HEK293T (cell line): ENCODE results near the gene LTK.

Experiments used
- CTCF ChIA-PET: fragments of 350-600 bp; formaldehyde crosslinking; extraction: SDS; loops from one replicate; lab custom pipeline; 2021; ENCODE audit warnings: antibody characterized with exemption, inconsistent platforms; lab: Yijun Ruan, JAX
- POLR2A ChIA-PET: fragments of 350-600 bp; formaldehyde crosslinking; extraction: SDS; loops from one replicate; lab custom pipeline; 2020; ENCODE audit warnings: antibody characterized with exemption, inconsistent platforms; lab: Yijun Ruan, JAX
- DNase-seq: peaks from one replicate; pipeline ENCODE4 v3.0.0; 2012; ENCODE audit warnings: mixed read lengths; ENCODE audit errors: extremely low spot score
- ARNT ChIP-seq: fragments of 450-650 bp; IDR thresholded peaks from 2 replicates; pipeline ENCODE4 v1.6.1; 2017; ENCODE audit warnings: mild to moderate bottlenecking
- BHLHE40 ChIP-seq: fragments of 450-650 bp; IDR thresholded peaks from 2 replicates; pipeline ENCODE4 v1.6.1; 2016; ENCODE audit warnings: mild to moderate bottlenecking, moderate library complexity, borderline replicate concordance
- CTBP1 ChIP-seq: fragments of 450-650 bp; IDR thresholded peaks from 2 replicates; pipeline ENCODE4 v1.6.1; 2016; ENCODE audit warnings: borderline replicate concordance
- ELF4 ChIP-seq: fragments of 450-650 bp; IDR thresholded peaks from 2 replicates; pipeline ENCODE4 v1.6.1; 2017; ENCODE audit warnings: antibody characterized with exemption
- FOXA1 ChIP-seq: fragments of 450-650 bp; IDR thresholded peaks from 2 replicates; pipeline ENCODE4 v1.6.1; 2016; ENCODE audit warnings: mild to moderate bottlenecking
- FOXK2 ChIP-seq: fragments of 450-650 bp; IDR thresholded peaks from 2 replicates; pipeline ENCODE4 v1.6.1; 2016; ENCODE audit warnings: mild to moderate bottlenecking
- FOXM1 ChIP-seq: fragments of 450-650 bp; IDR thresholded peaks from 2 replicates; pipeline ENCODE4 v1.6.1; 2017; ENCODE audit warnings: mild to moderate bottlenecking, borderline replicate concordance
- HDGF ChIP-seq: fragments of 450-650 bp; IDR thresholded peaks from 2 replicates; pipeline ENCODE4 v1.6.1; 2017; ENCODE audit warnings: antibody characterized with exemption, borderline replicate concordance
- L3MBTL2 ChIP-seq: fragments of 450-650 bp; conservative IDR thresholded peaks from 2 replicates; pipeline ENCODE4 v1.6.1; 2016; ENCODE audit warnings: mild to moderate bottlenecking
- LEF1 ChIP-seq: fragments of 450-650 bp; IDR thresholded peaks from 2 replicates; pipeline ENCODE4 v1.6.1; 2017; ENCODE audit warnings: mild to moderate bottlenecking, borderline replicate concordance
- NFRKB ChIP-seq: fragments of 450-650 bp; IDR thresholded peaks from 2 replicates; pipeline ENCODE4 v1.6.1; 2016; ENCODE audit warnings: mild to moderate bottlenecking, moderate library complexity
- PKNOX1 ChIP-seq: fragments of 450-650 bp; IDR thresholded peaks from 2 replicates; pipeline ENCODE4 v1.6.1; 2016
- SP1 ChIP-seq: fragments of 450-650 bp; IDR thresholded peaks from 2 replicates; pipeline ENCODE4 v1.6.1; 2017
- SUZ12 ChIP-seq: fragments of 450-650 bp; IDR thresholded peaks from 2 replicates; pipeline ENCODE4 v1.6.1; 2016; ENCODE audit warnings: mild to moderate bottlenecking
- TARDBP ChIP-seq: fragments of 450-650 bp; IDR thresholded peaks from 2 replicates; pipeline ENCODE4 v1.6.1; 2016
- ZNF384 ChIP-seq: fragments of 450-650 bp; IDR thresholded peaks from 2 replicates; pipeline ENCODE4 v1.6.1; 2016

Gene LTK

DNA sequence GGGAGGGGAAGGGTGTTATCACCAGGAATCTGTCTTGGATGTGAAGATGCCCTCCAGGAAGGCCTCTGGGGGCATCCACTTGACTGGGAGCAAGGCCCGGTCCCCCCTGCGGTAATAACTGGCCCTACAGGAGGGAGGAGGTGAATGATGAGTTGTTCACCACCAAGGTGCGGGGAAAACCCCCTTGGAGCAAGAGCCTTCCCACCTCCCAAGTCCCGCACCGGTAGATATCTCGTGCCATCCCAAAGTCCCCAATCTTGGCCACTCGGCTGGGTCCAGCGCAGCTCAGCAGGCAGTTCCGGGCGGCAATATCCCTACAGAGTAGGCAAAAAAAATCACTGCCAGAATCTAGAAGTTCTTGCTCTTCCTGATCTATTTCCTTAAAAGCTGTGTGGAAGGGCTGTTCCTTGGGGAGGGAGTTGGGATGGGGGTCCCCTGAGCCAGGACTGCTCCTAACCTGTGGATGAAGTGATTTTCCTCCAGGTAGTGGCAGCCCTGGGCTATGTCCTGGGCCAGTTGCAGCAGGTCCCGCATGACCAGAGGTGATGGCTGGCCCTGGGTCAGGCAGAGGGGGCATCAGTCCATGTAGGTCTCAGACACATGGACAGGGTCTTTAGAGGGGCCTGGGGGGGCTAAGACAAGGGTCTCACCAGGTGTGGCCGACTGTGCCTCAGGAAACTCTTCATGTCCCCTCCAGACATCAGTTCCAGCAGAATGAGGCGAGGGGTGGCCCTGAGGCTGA is 8.7 kb downstream of the LTK start:
- ChIA-PET POLR2A (interaction anchor here (2.4 kb wide), 1 partner anchor 12 kb away, joined by 8 read pairs; no protein-coding TSS in a partner anchor), CTCF (no interaction called here)
- no peak for DNase-seq
- no peak for TF ChIP-seq NFRKB
- TF ChIP-seq ZNF384 = no peak
- no peak for TF ChIP-seq LEF1
- no peak for TF ChIP-seq L3MBTL2
- TF ChIP-seq FOXA1 = no peak

DNA sequence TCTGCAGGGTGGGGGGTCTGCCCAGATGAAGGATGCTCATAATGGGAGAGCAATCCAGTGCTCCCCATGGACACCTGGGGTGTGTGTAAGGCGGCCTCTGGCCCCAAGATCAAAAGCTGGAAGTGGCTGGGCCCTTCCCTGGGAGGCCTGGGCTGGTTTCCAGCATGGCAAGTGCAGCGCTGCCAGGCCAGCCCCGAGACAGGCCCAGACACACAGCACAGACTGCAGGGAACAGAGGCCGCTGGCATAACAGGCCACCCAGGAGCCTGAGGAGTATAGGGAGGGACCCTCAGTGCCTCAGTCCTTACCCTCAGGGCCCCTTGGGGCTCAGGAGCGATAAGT is 10.0 kb downstream of the LTK start:
- POLR2A ChIA-PET = no interaction called here
- CTCF ChIA-PET = no interaction called here

DNA sequence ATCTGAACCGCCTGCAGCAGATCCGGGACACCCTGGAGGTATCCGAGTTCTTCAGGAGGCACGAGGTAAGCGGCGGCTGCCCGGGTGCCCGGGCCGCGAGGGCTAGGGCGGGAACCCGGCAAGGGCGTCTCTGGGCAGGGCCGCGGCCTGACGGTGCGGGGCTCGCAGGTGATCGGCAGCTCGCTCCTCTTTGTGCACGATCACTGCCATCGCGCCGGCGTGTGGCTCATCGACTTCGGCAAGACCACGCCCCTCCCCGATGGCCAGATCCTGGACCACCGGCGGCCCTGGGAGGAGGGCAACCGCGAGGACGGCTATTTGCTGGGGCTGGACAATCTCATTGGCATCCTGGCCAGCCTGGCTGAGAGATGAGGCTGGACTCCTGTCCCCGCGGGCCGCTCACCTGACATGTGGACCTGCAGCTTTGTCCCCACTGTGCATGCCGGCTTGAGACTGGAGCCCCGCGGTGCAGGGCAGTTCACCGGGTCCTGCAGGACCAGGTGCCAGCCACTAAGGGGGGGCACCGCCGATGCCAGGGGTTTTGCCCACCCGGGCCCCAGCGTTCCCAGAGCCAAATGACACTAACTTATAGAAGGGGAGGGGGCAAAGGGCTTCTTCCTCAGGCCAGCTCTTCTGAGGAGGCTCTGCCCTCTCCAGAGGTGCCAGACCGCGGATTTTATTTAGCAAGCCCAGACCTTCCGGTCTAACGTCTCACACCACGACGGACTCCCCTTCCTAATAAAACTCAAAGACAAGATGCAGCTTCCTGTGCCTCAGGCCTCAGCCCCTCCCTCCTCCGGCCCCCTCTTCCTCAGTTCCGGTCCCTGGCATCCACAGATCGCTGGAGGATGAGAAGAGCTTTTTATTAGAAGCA is 10.6 kb downstream of the LTK start:
- CTCF ChIA-PET = no interaction called here
- DNase-seq = no peak

More for the DNA sequence above, 10.0 kb downstream of the LTK start:
- no peak for DNase-seq
- no peak for TF ChIP-seq ZNF384
- TF ChIP-seq HDGF = no peak
- no peak for TF ChIP-seq ARNT
- TF ChIP-seq FOXM1 = no peak
- no peak for TF ChIP-seq PKNOX1
- TF ChIP-seq ELF4 = no peak
- TF ChIP-seq NFRKB = no peak
- TF ChIP-seq L3MBTL2 = no peak
- TF ChIP-seq LEF1 = no peak
- TF ChIP-seq BHLHE40 = no peak
- no peak for TF ChIP-seq FOXA1

GRCh38 chr15:41501931-41502794 is 11.5 kb downstream of the LTK start:
- TF ChIP-seq ZNF384 (no peak), FOXA1 (no peak), FOXK2 (no peak), LEF1 (no peak), SUZ12 (no peak), ARNT (no peak), NFRKB (no peak), TARDBP (no peak)
- ChIA-PET POLR2A (no interaction called here), CTCF (no interaction called here)
- DNase-seq = no peak

More for the DNA sequence above, 10.6 kb downstream of the LTK start:
- TF ChIP-seq FOXA1 (no peak), SP1 (no peak), LEF1 (no peak), FOXK2 (no peak), L3MBTL2 (no peak), TARDBP (no peak), FOXM1 (no peak), HDGF (no peak), CTBP1 (no peak), PKNOX1 (no peak), ELF4 (no peak), NFRKB (no peak), SUZ12 (no peak), ZNF384 (no peak), BHLHE40 (no peak), ARNT (no peak)
- POLR2A ChIA-PET = no interaction called here

DNA sequence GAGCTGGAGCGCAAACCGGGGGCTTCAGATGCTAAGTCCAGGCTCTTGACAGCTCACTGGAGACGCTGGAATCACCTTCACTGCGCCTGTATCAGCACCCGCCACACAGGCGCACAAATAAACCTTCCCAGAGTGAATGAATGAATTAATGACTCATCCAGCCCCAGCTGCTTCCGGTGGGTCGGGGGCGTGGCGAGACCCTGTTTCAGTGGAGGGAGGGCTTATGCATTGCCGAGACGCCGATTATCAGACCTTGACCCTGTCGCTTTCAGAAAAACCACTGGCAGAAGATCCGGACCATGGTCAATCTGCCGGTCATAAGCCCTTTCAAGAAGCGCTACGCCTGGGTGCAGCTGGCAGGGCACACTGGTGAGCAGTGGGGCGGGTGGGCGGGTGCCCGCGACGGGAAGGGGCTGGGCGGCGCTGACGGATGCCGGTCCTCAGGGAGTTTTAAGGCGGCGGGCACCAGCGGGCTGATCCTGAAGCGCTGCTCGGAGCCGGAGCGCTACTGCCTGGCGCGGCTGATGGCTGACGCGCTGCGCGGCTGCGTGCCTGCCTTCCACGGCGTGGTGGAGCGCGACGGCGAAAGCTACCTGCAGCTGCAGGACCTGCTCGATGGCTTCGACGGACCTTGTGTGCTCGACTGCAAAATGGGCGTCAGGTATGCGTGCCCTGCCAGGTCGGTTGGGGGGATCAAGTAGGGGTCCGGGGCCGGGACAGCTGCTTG is 12.3 kb downstream of the LTK start:
- POLR2A ChIA-PET = no interaction called here
- CTCF ChIA-PET = no interaction called here
- no peak for DNase-seq
- TF ChIP-seq LEF1 = no peak
- TF ChIP-seq TARDBP = no peak
- no peak for TF ChIP-seq ZNF384
- TF ChIP-seq ARNT = no peak
- TF ChIP-seq ELF4 = no peak
- TF ChIP-seq SUZ12 = no peak
- no peak for TF ChIP-seq FOXA1
- no peak for TF ChIP-seq HDGF
- TF ChIP-seq SP1 = no peak
- no peak for TF ChIP-seq PKNOX1
- no peak for TF ChIP-seq FOXK2
- TF ChIP-seq NFRKB = no peak
- TF ChIP-seq BHLHE40 = no peak
- no peak for TF ChIP-seq CTBP1
- TF ChIP-seq L3MBTL2 = no peak
- TF ChIP-seq FOXM1 = no peak
